ENCODE results near the gene LENEP. TPM values are rescaled to one million over a fixed set of nuclear protein-coding genes. Genes with fewer than 3 reads are reported as not detected.

Gene LENEP
- total and polyA plus RNA-seq, 2 of the 8 experiments (the other 6 are each of a cell fraction or from before 2014, with no cell fraction given): 1.3 TPM; not detected in 1

DNA sequence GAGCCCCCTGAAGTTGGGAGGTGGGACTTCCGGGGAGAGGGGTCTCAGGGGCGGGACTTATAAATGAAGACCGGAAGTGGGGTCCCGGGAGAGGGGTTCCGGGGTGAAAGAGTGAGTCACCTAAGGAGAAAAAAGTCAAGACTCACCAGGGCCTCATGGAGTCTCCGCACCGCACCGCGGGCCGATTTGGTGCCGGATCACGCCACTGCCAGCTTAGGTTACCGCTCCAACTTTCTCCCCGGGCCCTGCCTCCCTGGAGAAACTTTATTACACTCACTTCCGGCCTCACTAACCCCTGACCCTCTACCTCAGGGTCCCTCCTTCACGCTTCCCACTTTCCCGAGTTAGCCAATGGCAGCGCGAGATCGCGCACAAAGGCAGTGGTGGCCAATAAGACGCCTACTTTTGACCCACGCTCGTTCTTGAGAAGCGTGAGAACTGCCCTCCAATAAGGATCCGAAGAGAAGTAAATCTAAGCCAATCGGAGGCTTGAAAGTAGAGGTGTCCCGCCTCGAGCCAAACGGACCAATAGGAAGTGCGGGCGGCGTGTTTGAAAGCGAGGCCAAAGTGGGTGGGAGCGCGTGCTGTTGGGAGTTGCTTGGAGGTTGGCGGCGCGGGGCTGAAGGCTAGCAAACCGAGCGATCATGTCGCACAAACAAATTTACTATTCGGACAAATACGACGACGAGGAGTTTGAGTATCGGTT lies 19.1 kb upstream of the LENEP start, which contains the start of gene CKS1B:
TSS of gene CKS1B (plus strand) at position 580 of the 706 bp plus-strand sequence. CDS start at position 645, 65 bp downstream.
- peaks cover 26% of the 10 kb centered on the region for H3K23me2 ChIP-seq (ENCODE audit: low read depth, low read length)
- no peak within 1 kb of the TSS; the same call in 1 of the 2 replicates for H2BK20ac ChIP-seq (ENCODE audit: low read length)
- CTCF ChIA-PET (ENCODE audit: partially characterized antibody): interaction anchor here (1.0 to 20.6 kb wide), 7 partner anchors 9 to 137 kb away, joined by 3 to 334 read pairs (median 3); partner anchors contain the start of genes FLAD1 and LENEP
- peak within 1 kb of the TSS; percentile 98; the same call in 1 of the 2 replicates for H2BK15ac ChIP-seq (ENCODE audit: low read length)
- peak within 1 kb of the TSS; percentile 85 to 98 (median 86) for H3K9ac ChIP-seq (replicated peaks in 1 of 4; ENCODE audit: extremely low read depth in 1 of 4, low read depth in 3 of 4, low read length in 3 of 4)
- H2BK120ac ChIP-seq (replicated peaks; ENCODE audit: low read depth, low read length): peak within 1 kb of the TSS; percentile 25
- no peak within 1 kb of the TSS; the same call in 1 of the 2 replicates for H2AFZ ChIP-seq (ENCODE audit: low read length)
- H3K14ac ChIP-seq (ENCODE audit: insufficient read length): peak within 1 kb of the TSS; percentile 84
- no peaks in the 10 kb centered on the region for H3K9me3 ChIP-seq (ENCODE audit: insufficient read depth in 2 of 2, low read depth in 1 of 2, low read length in 1 of 2)
- POLR2A ChIA-PET (ENCODE audit: partially characterized antibody): interaction anchor here (0.6 to 42.8 kb wide), 16 partner anchors 7 to 168 kb away, joined by 3 to 702 read pairs (median 4); partner anchors contain the start of genes ADAM15, EFNA3, FLAD1 and LENEP
- peak within 1 kb of the TSS; percentile 93 for H2BK12ac ChIP-seq (ENCODE audit: low read depth, low read length)
- H3K23ac ChIP-seq (ENCODE audit: insufficient read length): no peak within 1 kb of the TSS
- FAIRE-seq (peak; percentile 89), DNase-seq (ENCODE audit: low read depth in 1 of 2, low spot score in 2 of 2) (peak; percentile 91 to 98)
- peak within 1 kb of the TSS; percentile 84 for H4K91ac ChIP-seq (replicated peaks; ENCODE audit: insufficient read length, low read length)
- H3K27me3 ChIP-seq (replicated peaks in 1 of 4; ENCODE audit: control insufficient read depth in 3 of 4, extremely low read depth in 1 of 4, insufficient read depth in 3 of 4, low read length in 3 of 4): no peaks in the 10 kb centered on the region
- H4K8ac ChIP-seq (ENCODE audit: extremely low read depth, insufficient read depth, low read length): peak within 1 kb of the TSS; percentile 85; the same call in 1 of the 2 replicates
- WGBS, 2 experiments (ENCODE audit: extremely low coverage in 1 of 2, insufficient coverage in 1 of 2, insufficient read length in 1 of 2, insufficient replicate concordance in 2 of 2, low coverage in 1 of 2, low lambda C conversion rate in 2 of 2, missing lambda C conversion rate in 1 of 2): 1% methylated on average over 43 of the region's 47 CpGs; no CpG with 5 or more reads in 1 of the 2 experiments
- H3K56ac ChIP-seq (replicated peaks; ENCODE audit: insufficient read length, low read depth, low read length): peak within 1 kb of the TSS; percentile 59
- H3K36me3 ChIP-seq (ENCODE audit: control insufficient read depth in 2 of 4, insufficient read depth in 4 of 4, low read length in 3 of 4): peaks cover 4 to 12% (median 10%) of the 10 kb centered on the region in 4 experiments
- peaks cover 3 to 13% (median 11%) of the 10 kb centered on the region in 4 experiments; a peak in 6 of 7 replicates for H3K4me1 ChIP-seq (replicated peaks in 1 of 4; ENCODE audit: control insufficient read depth in 3 of 4, insufficient read depth in 4 of 4, low read length in 3 of 4)
- H3K18ac ChIP-seq (ENCODE audit: extremely low read depth, low read length): peak within 1 kb of the TSS; percentile 98
- H3K27ac ChIP-seq (ENCODE audit: low read depth, low read length): peak within 1 kb of the TSS; percentile 95
- H3K4ac ChIP-seq (replicated peaks; ENCODE audit: insufficient read length, low read depth, low read length): peak within 1 kb of the TSS; percentile 42
- peaks cover 3% of the 10 kb centered on the region; the same call in 1 of the 2 replicates for H3K79me1 ChIP-seq (ENCODE audit: low read depth, low read length)
- peak within 1 kb of the TSS; percentile 78 to 94 for H3K4me2 ChIP-seq (ENCODE audit: insufficient read depth in 1 of 2, low read depth in 2 of 2, low read length in 2 of 2)
- peak within 1 kb of the TSS; percentile 94 for H4K5ac ChIP-seq (ENCODE audit: insufficient read length, low read depth, low read length)
- peak within 1 kb of the TSS; percentile 56 for H2AK5ac ChIP-seq (ENCODE audit: low read depth, low read length)
- peak within 1 kb of the TSS; percentile 99 for H2BK5ac ChIP-seq (ENCODE audit: low read depth, low read length)
- peaks cover 24 to 54% of the 10 kb centered on the region in 2 experiments for H3K79me2 ChIP-seq (ENCODE audit: control insufficient read depth in 1 of 2, insufficient read depth in 2 of 2, low read length in 2 of 2)
- peaks cover under 1 to 8% of the 10 kb centered on the region in 2 experiments for H4K20me1 ChIP-seq (replicated peaks in 1 of 2; ENCODE audit: control insufficient read depth in 1 of 2, insufficient read depth in 2 of 2, low read length in 2 of 2)
- H3K4me3 ChIP-seq (ENCODE audit: extremely low read depth in 1 of 4, insufficient read depth in 2 of 4, low read depth in 3 of 4, low read length in 4 of 4): peak within 1 kb of the TSS; percentile 87 to 99 (median 96)
- no peak for TF ChIP-seq RAD21 (IDR thresholded peaks at IDR 0.05 in 1 of 2, conservative IDR thresholded peaks at IDR 0.05 in 1 of 2; ENCODE audit: low read depth in 2 of 2, low read length in 2 of 2)
- TF ChIP-seq ASH2L (IDR thresholded peaks at IDR 0.05; ENCODE audit: low read length): peak; percentile 76
- peak; percentile 69 for TF ChIP-seq SP2 (IDR thresholded peaks at IDR 0.05; ENCODE audit: low read length)
- peak; percentile 63 for TF ChIP-seq TBP (IDR thresholded peaks at IDR 0.05; ENCODE audit: low read depth, low read length)
- TF ChIP-seq CHD2 (IDR thresholded peaks at IDR 0.05; ENCODE audit: low read length): peak; percentile 88
- no peak for TF ChIP-seq EP300 (IDR thresholded peaks at IDR 0.05; ENCODE audit: borderline replicate concordance in 1 of 2, low read depth in 2 of 2, low read length in 2 of 2)
- no peak for TF ChIP-seq SAP30 (IDR thresholded peaks at IDR 0.05; ENCODE audit: insufficient read depth, insufficient replicate concordance, low read length)
- TF ChIP-seq SP1 (IDR thresholded peaks at IDR 0.05; ENCODE audit: low read depth, low read length): peak; percentile 95
- TF ChIP-seq TAF7 (optimal IDR thresholded peaks at IDR 0.05; ENCODE audit: borderline replicate concordance, low read depth, low read length): peak; percentile 13
- TF ChIP-seq JUN (IDR thresholded peaks at IDR 0.05; ENCODE audit: low read depth, low read length): no peak
- TF ChIP-seq POLR2A (IDR thresholded peaks at IDR 0.05; ENCODE audit: control extremely low read depth in 1 of 2, low read depth in 2 of 2, low read length in 2 of 2): peak; percentile 46 to 82
- TF ChIP-seq EGR1 (IDR thresholded peaks at IDR 0.05; ENCODE audit: borderline replicate concordance, low read depth, low read length): no peak
